K562 (cell line): ENCODE measurements around the gene TIPARP. TPM values are rescaled to one million over a fixed set of nuclear protein-coding genes. Genes with fewer than 3 reads are reported as not detected.

Experiments
- ATAC-seq: fragments of 200-7000 bp; cut with Tn5 transposase; 3 replicates; pipeline ENCODE4 v1.9.1; 2020; ENCODE audit warnings: moderate library complexity
- BruUV-seq: library from RNA; stranded (reverse); fragments of 400-500 nt; replicated peaks from 2 replicates; lab custom pipeline; 2021; lab: Mats Ljungman, UMichigan
- CTCF ChIA-PET: fragments of 300-600 bp; formaldehyde crosslinking; extraction: SDS; loops from one replicate; lab custom pipeline; 2021; ENCODE audit warnings: low intra/inter-chr PET ratio; lab: Yijun Ruan, JAX
- POLR2A ChIA-PET: fragments of 300-600, 350-650 bp; sonication (Branson Sonifier 250); formaldehyde crosslinking; extraction: SDS; loops from one replicate; lab custom pipeline; 2021; ENCODE audit warnings: antibody characterized with exemption, inconsistent platforms; lab: Yijun Ruan, JAX
- DNase-seq, 4 experiments: peaks; one replicate each; pipeline versions ENCODE4 v3.0.0 to v3.0.0-alpha.2; 2011 to 2018; ENCODE audit warnings: low spot score in 3 of 4, mixed read lengths in 3 of 4; ENCODE audit errors: extremely low read depth in 1 of 4
- FAIRE-seq: peaks from 2 replicates; lab custom pipeline; 2011; peaks lifted over from hg19 to GRCh38; lab: Jason Lieb, UNC
- H2AFZ ChIP-seq: 2 replicates; pipeline ENCODE4 v1.6.0; 2011; ENCODE audit warnings: low read depth, low read length, control low read depth, inconsistent platforms
- H3K27ac ChIP-seq: fragments of 200-600 bp; 3 replicates; pipeline ENCODE4 v1.8.0; 2011; ENCODE audit warnings: low read depth, mild to moderate bottlenecking, control low read depth, inconsistent platforms, low read length, moderate library complexity, mixed read lengths; ENCODE audit errors: extremely low read depth
- H3K27me3 ChIP-seq, 2 experiments: fragments of 300-600 bp in 1 of 2; 2 replicates in 1 of 2; 3 replicates in 1 of 2; pipeline versions ENCODE4 v1.6.0 to v1.8.0; 2011; ENCODE audit warnings: inconsistent platforms in 2 of 2, low read length in 2 of 2, mild to moderate bottlenecking in 1 of 2, mixed read lengths in 1 of 2, moderate library complexity in 1 of 2; ENCODE audit not compliant: control insufficient read depth in 2 of 2, insufficient read depth in 2 of 2
- H3K36me3 ChIP-seq: fragments of 300-600 bp; 3 replicates; pipeline ENCODE4 v1.8.0; 2011; ENCODE audit warnings: mild to moderate bottlenecking, low read length, inconsistent platforms; ENCODE audit not compliant: control insufficient read depth, insufficient read depth
- H3K4me1 ChIP-seq, 2 experiments: fragments of 200-600 bp in 1 of 2; replicated peaks in 1 of 2; 2 replicates in 1 of 2; 3 replicates in 1 of 2; pipeline versions ENCODE4 v1.5.1 to v1.8.0; 2011; ENCODE audit warnings: inconsistent platforms in 2 of 2, low read length in 2 of 2, mild to moderate bottlenecking in 1 of 2, mixed read lengths in 1 of 2, moderate library complexity in 1 of 2; ENCODE audit not compliant: control insufficient read depth in 2 of 2, insufficient read depth in 2 of 2
- H3K4me2 ChIP-seq: 2 replicates; pipeline ENCODE4 v1.6.1; 2011; ENCODE audit warnings: low read length, control low read depth, inconsistent platforms, mixed read lengths; ENCODE audit not compliant: insufficient read depth
- H3K4me3 ChIP-seq: fragments of 200-600 bp; sonication (generic), shearing (Covaris generic); 2 replicates; pipeline ENCODE4 v1.5.1; 2016; ENCODE audit warnings: control low read depth, inconsistent platforms
- H3K79me2 ChIP-seq: fragments of 200-600 bp; 3 replicates; pipeline ENCODE4 v1.8.0; 2011; ENCODE audit warnings: low read length, inconsistent platforms; ENCODE audit not compliant: control insufficient read depth, insufficient read depth
- H3K9ac ChIP-seq, 2 experiments: 2 replicates each; pipeline versions ENCODE4 v1.6.0 to v1.6.1; 2011; ENCODE audit warnings: low read depth in 2 of 2, low read length in 2 of 2, control low read depth in 1 of 2, inconsistent platforms in 1 of 2, mild to moderate bottlenecking in 1 of 2, mixed read lengths in 1 of 2; ENCODE audit not compliant: insufficient read depth in 1 of 2
- H3K9me1 ChIP-seq: one replicate; pipeline ENCODE4 v1.6.0; 2011; ENCODE audit warnings: inconsistent platforms, mild to moderate bottlenecking, low read length, moderate library complexity; ENCODE audit not compliant: control insufficient read depth, insufficient read depth
- H3K9me3 ChIP-seq: replicated peaks from 2 replicates; pipeline ENCODE4 v1.5.1; 2011; ENCODE audit warnings: low read depth, low read length, inconsistent platforms; ENCODE audit not compliant: control insufficient read depth, insufficient read depth
- H4K20me1 ChIP-seq: replicated peaks from 2 replicates; pipeline ENCODE4 v1.6.1; 2011; ENCODE audit warnings: low read length, inconsistent platforms, mixed read lengths; ENCODE audit not compliant: control insufficient read depth, insufficient read depth
- GABPA ChIP-seq: fragments of 200-800 bp; sonication (Bioruptor generic); conservative IDR thresholded peaks from 2 replicates; pipeline ENCODE4 v1.6.1; 2016; ENCODE audit warnings: low read depth, missing genetic modification characterization, missing compliant biosample characterization
- L3MBTL2 ChIP-seq: fragments of 450-650 bp; IDR thresholded peaks from 2 replicates; pipeline ENCODE4 v1.6.1; 2016; ENCODE audit warnings: mild to moderate bottlenecking, moderate library complexity
- NFYB ChIP-seq: IDR thresholded peaks from 2 replicates; pipeline ENCODE4 v1.6.1; 2011; ENCODE audit warnings: mild to moderate bottlenecking, moderate library complexity; ENCODE audit not compliant: insufficient read length; ENCODE audit errors: extremely low read depth
- ZNF785 ChIP-seq: fragments of 250-450 bp; sonication (Bioruptor Pico); IDR thresholded peaks from 2 replicates; pipeline ENCODE4 v1.4.0; 2020; ENCODE audit warnings: mild to moderate bottlenecking
- WGBS: fragments of 100-300 bp; shearing (Covaris generic); methylation state at CpG from one replicate; pipeline ENCODE4 v1.1.6; 2016; ENCODE audit warnings: low coverage, mixed read lengths; ENCODE audit not compliant: insufficient coverage; ENCODE audit errors: missing lambda C conversion rate; 5-methylcytosine and 5-hydroxymethylcytosine counted together
- in situ Hi-C: fragments of 300-500 bp; cut with MboI; formaldehyde crosslinking; loops from 4 replicates; pipeline ENCODE4 v1.15.0; 2018; ENCODE audit warnings: inconsistent platforms, mixed read lengths
- intact Hi-C: fragments of 100-400 bp; cut with micrococcal nuclease; formaldehyde crosslinking; loops from 2 replicates; pipeline ENCODE4 v1.14.2; 2022
- polyA plus RNA-seq, 8 experiments: library from polyadenylated mRNA; depleted of rRNA in 4 of 8; stranded (reverse) in 5 of 8; unstranded in 3 of 8; fragments of >200 nt; fragmentation: Nextera tagmentation in 2 of 8; fragmentation: Illumina TruSeq in 1 of 8; extraction: Ambion mirVana in 2 of 8; extraction: Trizol in 1 of 8; gene quantifications; 2 replicates each; pipeline versions ENCODE4 v1.2.1 to v1.2.3, GENCODE V29; 2011 to 2014; ENCODE audit warnings: inconsistent platforms in 1 of 8, missing spikeins in 1 of 8
- total RNA-seq, 7 experiments: library from RNA; depleted of rRNA in 6 of 7; stranded (reverse); fragments of >200 nt in 6 of 7; fragmentation: Illumina TruSeq in 2 of 7; extraction: Trizol in 2 of 7; gene quantifications; 2 replicates each; pipeline versions ENCODE4 v1.2.1 to v1.2.3, GENCODE V29; 2011 to 2021; ENCODE audit warnings: low replicate concordance in 1 of 7
- TF ChIP-seq, protein P1 (sequence below): fragments of 250-450 bp; sonication (Bioruptor Pico); IDR thresholded peaks from 2 replicates; pipeline ENCODE4 v1.8.0; 2021; ENCODE audit warnings: borderline replicate concordance, mild to moderate bottlenecking, moderate library complexity; ENCODE audit not compliant: poor library complexity, severe bottlenecking
- TF ChIP-seq, protein P2 (sequence below), 2 experiments: IDR thresholded peaks in 1 of 2; conservative IDR thresholded peaks in 1 of 2; 2 replicates each; pipeline ENCODE4 v1.6.1; 2016; ENCODE audit warnings: low read depth in 2 of 2, mild to moderate bottlenecking in 1 of 2, missing compliant biosample characterization in 1 of 2, missing genetic modification characterization in 1 of 2, moderate library complexity in 1 of 2
- TF ChIP-seq, protein P3 (sequence below), 2 experiments: fragments of 450-650 bp in 1 of 2; IDR thresholded peaks; 2 replicates each; pipeline ENCODE4 v1.6.1; 2011 to 2017; ENCODE audit warnings: low read depth in 2 of 2, antibody characterized with exemption in 1 of 2, borderline replicate concordance in 1 of 2, low read length in 1 of 2, mild to moderate bottlenecking in 1 of 2, mixed read lengths in 1 of 2; ENCODE audit not compliant: control insufficient read depth in 1 of 2

TIPARP gene
- total and polyA plus RNA-seq, 9 of the 15 experiments (the other 6 are each of a cell fraction or from before 2014, with no cell fraction given), result 2.4 to 29.4 (median 15.1) TPM

DNA sequence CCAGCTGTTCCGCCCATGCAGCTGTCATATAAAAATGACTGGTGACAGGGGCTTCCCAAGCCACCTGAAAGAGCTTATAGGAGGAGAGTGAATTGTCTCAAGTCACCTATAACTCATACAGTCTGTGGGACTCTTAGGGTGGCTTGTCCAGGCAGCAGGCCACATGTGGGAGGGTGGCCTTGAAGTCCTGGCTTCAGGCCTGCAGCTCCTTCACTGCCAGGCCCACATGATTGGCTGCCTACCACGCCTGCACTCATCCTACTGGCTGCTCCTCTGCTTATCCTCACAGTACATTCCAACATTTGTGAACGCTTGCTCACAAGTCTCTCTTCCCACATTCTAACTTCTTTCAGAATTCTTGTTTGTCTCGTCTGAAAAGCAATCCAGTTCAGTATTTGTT lies 41.1 kb upstream of the TIPARP start:
- intact Hi-C loops, result no loop called here
- no peak for FAIRE-seq
- ChIA-PET CTCF (no interaction called here), POLR2A (interaction anchor here (1.0 kb wide), 1 partner anchor 10 kb away, joined by 3 read pairs; no protein-coding TSS in a partner anchor)
- peak; percentile 26 for TF ChIP-seq NFYB
- TF ChIP-seq, protein P1, sequence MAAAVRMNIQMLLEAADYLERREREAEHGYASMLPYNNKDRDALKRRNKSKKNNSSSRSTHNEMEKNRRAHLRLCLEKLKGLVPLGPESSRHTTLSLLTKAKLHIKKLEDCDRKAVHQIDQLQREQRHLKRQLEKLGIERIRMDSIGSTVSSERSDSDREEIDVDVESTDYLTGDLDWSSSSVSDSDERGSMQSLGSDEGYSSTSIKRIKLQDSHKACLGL (CRISPR knock-in tag), result no peak
- no peaks in the 10 kb centered on the region for H3K9me1 ChIP-seq
- peaks cover 0 to 15% of the 10 kb centered on the region in 2 experiments; a peak in 4 of 5 replicates for H3K4me1 ChIP-seq
- no peaks in the 10 kb centered on the region for H3K79me2 ChIP-seq
- 70% methylated on average over 4 of the region's 4 CpGs for WGBS
- ATAC-seq, result 0 out of 3 replicates have a peak, but pooled peaks have one; percentile 14
- no peak overlapping the region for H3K4me2 ChIP-seq
- H3K27ac ChIP-seq, result no peak overlapping the region
- in situ Hi-C loops, result no loop called here
- no TSS peak for BruUV-seq
- H4K20me1 ChIP-seq, result no peaks in the 10 kb centered on the region
- H3K36me3 ChIP-seq, result no peaks in the 10 kb centered on the region
- no peaks in the 10 kb centered on the region for H3K27me3 ChIP-seq
- H3K9me3 ChIP-seq, result no peaks in the 10 kb centered on the region
- peak overlapping the region; percentile 38; the same call in 1 of the 2 replicates for H2AFZ ChIP-seq
- DNase-seq, result no peak
- no peak overlapping the region for H3K4me3 ChIP-seq
- no peak overlapping the region for H3K9ac ChIP-seq

DNA sequence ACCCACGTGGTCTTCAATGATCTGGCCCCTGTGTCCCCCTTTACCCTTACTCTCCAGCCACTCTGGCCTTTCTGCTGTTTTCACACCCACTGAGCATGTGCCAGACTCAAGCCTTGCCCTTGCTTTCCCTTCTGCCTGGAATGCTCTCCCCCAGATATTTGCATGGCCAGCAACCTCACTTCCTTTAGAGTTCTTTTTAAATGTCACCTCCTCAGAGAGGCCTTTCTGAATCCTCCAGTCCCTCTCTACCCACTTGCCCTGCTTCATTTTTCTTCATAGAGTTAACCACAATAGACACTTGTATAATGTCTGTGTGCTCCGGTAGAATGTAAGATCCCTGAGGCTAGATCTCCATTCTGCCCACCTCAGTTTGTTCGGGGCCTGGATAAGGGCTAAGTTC lies 39.4 kb upstream of the TIPARP start:
- Histone ChIP-seq H3K27me3 (no peaks in the 10 kb centered on the region), H3K9ac (no peak overlapping the region; a peak in 1 of 4 replicates), H3K9me3 (no peaks in the 10 kb centered on the region), H3K9me1 (no peaks in the 10 kb centered on the region), H3K36me3 (no peaks in the 10 kb centered on the region), H2AFZ (peak overlapping the region; percentile 71), H3K4me3 (no peak overlapping the region), H3K4me1 (peaks cover 0 to 15% of the 10 kb centered on the region in 2 experiments; a peak in 4 of 5 replicates), H3K27ac (no peak overlapping the region), H3K79me2 (no peaks in the 10 kb centered on the region), H3K4me2 (no peak overlapping the region; the same call in 1 of the 2 replicates), H4K20me1 (no peaks in the 10 kb centered on the region)
- FAIRE-seq (no peak), DNase-seq (no peak), ATAC-seq (peak; percentile 13)
- in situ Hi-C loops (no loop called here), intact Hi-C loops (no loop called here)
- BruUV-seq, result no TSS peak
- ChIA-PET CTCF (no interaction called here), POLR2A (interaction anchor here (1.1 kb wide), 1 partner anchor 80 kb away, joined by 3 read pairs; the partner anchor contains the start of gene SSR3)
- WGBS, result 56% methylated on average over 3 of the region's 3 CpGs
- TF ChIP-seq, protein P2, sequence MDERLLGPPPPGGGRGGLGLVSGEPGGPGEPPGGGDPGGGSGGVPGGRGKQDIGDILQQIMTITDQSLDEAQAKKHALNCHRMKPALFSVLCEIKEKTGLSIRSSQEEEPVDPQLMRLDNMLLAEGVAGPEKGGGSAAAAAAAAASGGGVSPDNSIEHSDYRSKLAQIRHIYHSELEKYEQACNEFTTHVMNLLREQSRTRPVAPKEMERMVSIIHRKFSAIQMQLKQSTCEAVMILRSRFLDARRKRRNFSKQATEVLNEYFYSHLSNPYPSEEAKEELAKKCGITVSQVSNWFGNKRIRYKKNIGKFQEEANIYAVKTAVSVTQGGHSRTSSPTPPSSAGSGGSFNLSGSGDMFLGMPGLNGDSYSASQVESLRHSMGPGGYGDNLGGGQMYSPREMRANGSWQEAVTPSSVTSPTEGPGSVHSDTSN (CRISPR knock-in tag; IDR thresholded peaks at IDR 0.05; ENCODE audit: low read depth), result no peak
- TF ChIP-seq, protein P2 (tag; conservative IDR thresholded peaks at IDR 0.05; ENCODE audit: low read depth), result 0 out of 2 replicates have a peak, but pooled peaks have one; percentile 0
- TF ChIP-seq L3MBTL2 (peak; percentile 21; the same call in 1 of the 2 replicates), GABPA (no peak), ZNF785 (CRISPR knock-in tag) (no peak)
- TF ChIP-seq, protein P3, sequence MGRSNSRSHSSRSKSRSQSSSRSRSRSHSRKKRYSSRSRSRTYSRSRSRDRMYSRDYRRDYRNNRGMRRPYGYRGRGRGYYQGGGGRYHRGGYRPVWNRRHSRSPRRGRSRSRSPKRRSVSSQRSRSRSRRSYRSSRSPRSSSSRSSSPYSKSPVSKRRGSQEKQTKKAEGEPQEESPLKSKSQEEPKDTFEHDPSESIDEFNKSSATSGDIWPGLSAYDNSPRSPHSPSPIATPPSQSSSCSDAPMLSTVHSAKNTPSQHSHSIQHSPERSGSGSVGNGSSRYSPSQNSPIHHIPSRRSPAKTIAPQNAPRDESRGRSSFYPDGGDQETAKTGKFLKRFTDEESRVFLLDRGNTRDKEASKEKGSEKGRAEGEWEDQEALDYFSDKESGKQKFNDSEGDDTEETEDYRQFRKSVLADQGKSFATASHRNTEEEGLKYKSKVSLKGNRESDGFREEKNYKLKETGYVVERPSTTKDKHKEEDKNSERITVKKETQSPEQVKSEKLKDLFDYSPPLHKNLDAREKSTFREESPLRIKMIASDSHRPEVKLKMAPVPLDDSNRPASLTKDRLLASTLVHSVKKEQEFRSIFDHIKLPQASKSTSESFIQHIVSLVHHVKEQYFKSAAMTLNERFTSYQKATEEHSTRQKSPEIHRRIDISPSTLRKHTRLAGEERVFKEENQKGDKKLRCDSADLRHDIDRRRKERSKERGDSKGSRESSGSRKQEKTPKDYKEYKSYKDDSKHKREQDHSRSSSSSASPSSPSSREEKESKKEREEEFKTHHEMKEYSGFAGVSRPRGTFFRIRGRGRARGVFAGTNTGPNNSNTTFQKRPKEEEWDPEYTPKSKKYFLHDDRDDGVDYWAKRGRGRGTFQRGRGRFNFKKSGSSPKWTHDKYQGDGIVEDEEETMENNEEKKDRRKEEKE (IDR thresholded peaks at IDR 0.05; ENCODE audit: borderline replicate concordance in 1 of 2, control insufficient read depth in 1 of 2, low read depth in 2 of 2, low read length in 1 of 2), result no peak
